Vagina (tissue), 2 donors: Measurements from ENCODE around the gene SLC7A8. TPM values are rescaled to one million over a fixed set of nuclear protein-coding genes. Genes with fewer than 3 reads are reported as not detected.

ENCODE experiments used
- DNase-seq, 2 donors: peaks; one replicate each; pipeline ENCODE4 v3.0.0-alpha.2; 2017; ENCODE audit errors: extremely low spot score in 2 of 2
- H3K27ac ChIP-seq: fragments of 200-600 bp; sonication (generic); one replicate; pipeline ENCODE4 v1.5.1; 2019
- H3K27me3 ChIP-seq: fragments of 200-600 bp; sonication (generic); one replicate; pipeline ENCODE4 v1.5.1; 2019
- H3K36me3 ChIP-seq, 2 donors: fragments of 200-600 bp; sonication (generic); one replicate each; pipeline ENCODE4 v1.5.1; 2017 to 2019
- H3K4me1 ChIP-seq: fragments of 200-600 bp; sonication (generic); one replicate; pipeline ENCODE4 v1.5.1; 2019
- H3K4me3 ChIP-seq, 2 donors: fragments of 200-600 bp; sonication (generic); 1 replicate in 1 of 2; 2 replicates in 1 of 2; pipeline ENCODE4 v1.5.1; 2016 to 2019
- H3K9me3 ChIP-seq: fragments of 200-600 bp; sonication (generic); one replicate; pipeline ENCODE4 v1.5.1; 2019
- CTCF ChIP-seq, 3 experiments: fragments of 450-650 bp in 2 of 3; fragments of 200-600 bp in 1 of 3; sonication (generic) in 1 of 3; IDR thresholded peaks; one replicate each; pipeline ENCODE4 v1.5.1; 2017 to 2019; ENCODE audit warnings: antibody characterized with exemption in 3 of 3, mild to moderate bottlenecking in 2 of 3, moderate library complexity in 2 of 3
- POLR2A ChIP-seq, 2 donors: fragments of 450-650 bp; IDR thresholded peaks; one replicate each; pipeline ENCODE4 v1.6.1; 2017; ENCODE audit warnings: antibody characterized with exemption in 2 of 2, mild to moderate bottlenecking in 2 of 2, moderate library complexity in 2 of 2
- POLR2AphosphoS5 ChIP-seq, 2 donors: sonication (generic); formaldehyde crosslinking; IDR thresholded peaks; one replicate each; pipeline ENCODE4 v1.9.0; 2017; ENCODE audit warnings: antibody characterized with exemption in 2 of 2, mild to moderate bottlenecking in 2 of 2, low read depth in 1 of 2; ENCODE audit not compliant: insufficient read depth in 1 of 2
- intact Hi-C: fragments of 100-400 bp; cut with DNase I; formaldehyde crosslinking; loops from one replicate; pipeline ENCODE4 v1.15.1; 2023
- total RNA-seq: library from RNA; depleted of rRNA; stranded (reverse); fragments of >200 nt; gene quantifications from one replicate; pipeline ENCODE4 v1.2.3, GENCODE V29; 2016

Gene SLC7A8
- total RNA-seq, 1 donor from 2014 or later: 68.5 TPM

- intact Hi-C loops: no loop called here
- no peaks in the 10 kb centered on the region for H3K9me3 ChIP-seq
- peaks cover 0 to 5% of the 10 kb centered on the region in 2 donors for H3K36me3 ChIP-seq
- no peak overlapping the region for H3K27ac ChIP-seq
- TF ChIP-seq POLR2A (IDR thresholded peaks at IDR 0.05) (no peak), POLR2AphosphoS5 (IDR thresholded peaks at IDR 0.05; ENCODE audit: insufficient read depth in 1 of 2, low read depth in 1 of 2) (no peak), CTCF (IDR thresholded peaks at IDR 0.05) (no peak)
- peaks cover 14% of the 10 kb centered on the region for H3K4me1 ChIP-seq
- no peak overlapping the region for H3K4me3 ChIP-seq
- H3K27me3 ChIP-seq: no peaks in the 10 kb centered on the region
- DNase-seq: peak; percentile 12 to 72
Measured at GRCh38 chr14:23101213-23101970, 82.1 kb downstream of the SLC7A8 start.

- H3K27ac ChIP-seq: no peak overlapping the region
- no peaks in the 10 kb centered on the region for H3K9me3 ChIP-seq
- no peak for TF ChIP-seq CTCF (IDR thresholded peaks at IDR 0.05)
- TF ChIP-seq POLR2A (IDR thresholded peaks at IDR 0.05): no peak
- no peak for TF ChIP-seq POLR2AphosphoS5 (IDR thresholded peaks at IDR 0.05; ENCODE audit: insufficient read depth in 1 of 2, low read depth in 1 of 2)
- H3K4me1 ChIP-seq: peaks cover 18% of the 10 kb centered on the region
- no peaks in the 10 kb centered on the region for H3K27me3 ChIP-seq
- H3K36me3 ChIP-seq: peaks cover 0 to 5% of the 10 kb centered on the region in 2 donors
- peak; percentile 34 to 60 for DNase-seq
- intact Hi-C loops: no loop called here
- H3K4me3 ChIP-seq: no peak overlapping the region
Measured at GRCh38 chr14:23099212-23099861, 84.1 kb downstream of the SLC7A8 start.

GRCh38 chr14:23097786-23098185, 85.7 kb downstream of the SLC7A8 start:
- Histone ChIP-seq H3K36me3 (peaks cover 0 to 5% of the 10 kb centered on the region in 2 donors), H3K4me3 (no peak overlapping the region), H3K9me3 (no peaks in the 10 kb centered on the region), H3K27me3 (no peaks in the 10 kb centered on the region), H3K27ac (no peak overlapping the region), H3K4me1 (peaks cover 32% of the 10 kb centered on the region)
- TF ChIP-seq CTCF (IDR thresholded peaks at IDR 0.05) (no peak), POLR2A (IDR thresholded peaks at IDR 0.05) (no peak), POLR2AphosphoS5 (IDR thresholded peaks at IDR 0.05; ENCODE audit: insufficient read depth in 1 of 2, low read depth in 1 of 2) (no peak)
- peak; percentile 79 to 85 for DNase-seq
- intact Hi-C loops: no loop called here

- intact Hi-C loops: no loop called here
- H3K9me3 ChIP-seq: no peaks in the 10 kb centered on the region
- peak within 1 kb of the TSS; percentile 99 for H3K27ac ChIP-seq
- TF ChIP-seq POLR2AphosphoS5 (IDR thresholded peaks at IDR 0.05; ENCODE audit: insufficient read depth in 1 of 2, low read depth in 1 of 2) (peak; percentile 81 to 96), CTCF (IDR thresholded peaks at IDR 0.05) (no peak), POLR2A (IDR thresholded peaks at IDR 0.05) (peak in 1 of 2 donors; percentile 84)
- H3K27me3 ChIP-seq: no peaks in the 10 kb centered on the region
- H3K4me3 ChIP-seq: peak within 1 kb of the TSS; percentile 88
- peaks cover 0 to 18% of the 10 kb centered on the region in 2 donors for H3K36me3 ChIP-seq
- peak; percentile 99 to 100 for DNase-seq
- peaks cover 42% of the 10 kb centered on the region for H3K4me1 ChIP-seq
Measured at GRCh38 chr14:23095196-23096108, 88.0 kb downstream of the SLC7A8 start, which contains the start of gene C14orf119. TSS of gene C14orf119 (plus strand) at chr14:23095505. CDS start at chr14:23097659, 2,154 bp downstream.
